A549 treated with CORT108297 at 1 μM for 4 hours (cell line): ENCODE data around the gene GABARAPL1. TPM values are rescaled to one million over a fixed set of nuclear protein-coding genes. Genes with fewer than 3 reads are reported as not detected.

Source experiments
- total RNA-seq: library from RNA; stranded (reverse); fragments of 200-300 nt; extraction: Qiagen RNA extraction; gene quantifications from 5 replicates; pipeline ENCODE4 v1.2.3, GENCODE V29; 2022

GABARAPL1 gene
- 32.0 to 41.5 TPM (median 38.0 TPM) in 5 replicates for total RNA-seq

DNA sequence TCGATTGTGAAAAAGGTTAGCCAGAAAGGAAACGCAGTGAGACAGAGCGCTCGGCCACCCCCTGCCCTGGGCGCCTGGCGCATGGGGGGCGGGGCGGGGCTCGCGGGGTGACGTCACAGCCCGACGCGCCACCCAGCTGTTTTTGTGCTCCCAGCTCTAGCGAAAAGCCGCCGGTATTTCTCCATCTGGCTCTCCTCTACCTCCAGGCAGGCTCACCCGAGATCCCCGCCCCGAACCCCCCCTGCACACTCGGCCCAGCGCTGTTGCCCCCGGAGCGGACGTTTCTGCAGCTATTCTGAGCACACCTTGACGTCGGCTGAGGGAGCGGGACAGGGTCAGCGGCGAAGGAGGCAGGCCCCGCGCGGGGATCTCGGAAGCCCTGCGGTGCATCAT lies at the start of gene GABARAPL1:
GABARAPL1 (plus strand) TSS at position 139 of the 393 bp plus-strand sequence; CDS start at position 392, 253 bp downstream.

DNA sequence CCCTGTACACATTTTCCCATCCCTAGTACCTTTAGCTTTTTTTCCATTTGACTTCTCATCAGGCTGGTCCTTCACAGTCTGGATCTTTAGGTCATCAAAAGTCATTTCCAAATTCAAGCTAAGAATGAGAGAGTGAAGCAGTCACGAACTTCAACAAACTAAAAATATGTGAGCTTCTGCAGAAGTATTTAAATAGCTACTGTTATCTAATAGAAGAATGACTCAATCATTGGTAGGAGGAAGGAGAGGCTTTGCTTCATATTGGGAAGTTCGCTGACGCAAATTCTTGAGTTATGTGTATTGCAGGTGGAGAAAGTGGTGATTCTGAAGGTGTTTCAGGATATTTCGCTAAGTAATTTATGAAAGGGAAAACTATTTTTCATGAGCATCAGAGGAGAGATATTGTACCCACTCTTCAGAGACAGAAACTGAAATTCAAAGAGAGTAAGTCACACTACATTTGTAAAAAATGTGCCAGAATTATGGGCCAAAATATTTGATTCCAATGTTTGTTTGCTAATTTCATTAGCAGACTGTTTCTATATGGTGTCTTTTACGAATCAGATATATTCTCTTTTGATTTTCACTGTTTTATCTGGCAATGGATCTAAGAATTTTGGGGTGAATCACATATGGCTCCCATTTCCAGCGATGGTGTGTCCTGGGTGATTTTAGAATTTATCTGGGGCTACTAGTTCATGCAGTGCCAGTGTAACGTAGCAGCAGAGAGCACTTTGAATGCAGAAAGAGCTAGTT lies 40.5 kb upstream of the GABARAPL1 start, which contains the start of gene OLR1:
OLR1 (minus strand) TSS at position 160 of the 756 bp plus-strand sequence; CDS start at position 105, 55 bp downstream.

DNA sequence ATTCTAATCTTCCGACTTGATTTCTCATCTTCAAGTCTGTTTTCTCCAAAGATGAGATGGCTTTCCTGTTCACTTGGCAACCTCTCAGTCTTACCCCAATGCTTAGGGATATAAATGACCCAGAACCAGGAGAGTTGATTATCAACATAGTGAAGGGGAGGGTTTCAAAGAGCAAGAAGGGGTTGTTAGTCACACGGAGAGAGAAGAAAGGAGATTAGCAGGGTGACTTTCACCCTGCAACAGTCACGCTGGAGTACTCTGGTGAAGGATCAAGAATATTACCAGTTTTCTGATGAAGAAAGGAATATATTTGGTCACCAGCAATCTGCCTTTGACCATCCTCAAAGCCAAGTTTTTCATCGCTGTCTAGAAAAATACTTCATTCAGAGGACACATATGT lies 33.9 kb upstream of the GABARAPL1 start, which contains the start of gene TMEM52B:
TMEM52B (plus strand) TSS at position 212 of the 400 bp plus-strand sequence. CDS start 543 bp downstream, outside the sequence.

Other genes with a start within 250 kb of the GABARAPL1 start
- gene CLEC12A, start 241.5 kb upstream of the GABARAPL1 start, total RNA-seq = not detected in 5 replicates
- not detected in 5 replicates for gene CLEC1B, start 213.8 kb upstream of the GABARAPL1 start, total RNA-seq
- gene CLEC12B, start 202.2 kb upstream of the GABARAPL1 start, total RNA-seq = not detected in 5 replicates
- gene CLEC9A, start 182.2 kb upstream of the GABARAPL1 start, total RNA-seq = not detected in 5 replicates
- not detected in 5 replicates for gene CLEC1A, start 113.9 kb upstream of the GABARAPL1 start, total RNA-seq
- gene CLEC7A, start 82.7 kb upstream of the GABARAPL1 start, total RNA-seq = not detected in 5 replicates
- gene OLR1, start 40.7 kb upstream of the GABARAPL1 start, total RNA-seq = 0.67 to 1.8 TPM (median 1.0 TPM) in 5 replicates
- 0.10 to 0.47 TPM (median 0.14 TPM) in 4 of 5 replicates, not detected in the other for gene TMEM52B, start 33.8 kb upstream of the GABARAPL1 start, total RNA-seq
- not detected in 5 replicates for gene KLRD1, start 95.0 kb downstream of the GABARAPL1 start, total RNA-seq
- gene KLRK1, start 177.2 kb downstream of the GABARAPL1 start, total RNA-seq = 0.08 TPM in 1 of 5 replicates, not detected in the others
- not detected in 5 replicates for gene KLRC4, start 196.9 kb downstream of the GABARAPL1 start, total RNA-seq
- gene KLRC3, start 207.7 kb downstream of the GABARAPL1 start, total RNA-seq = 0.12 to 0.40 TPM (median 0.23 TPM) in 5 replicates
- gene KLRC2, start 223.1 kb downstream of the GABARAPL1 start, total RNA-seq = 1.3 to 2.7 TPM (median 2.1 TPM) in 5 replicates
- not detected in 5 replicates for gene KLRC1, start 240.5 kb downstream of the GABARAPL1 start, total RNA-seq